ENCODE measurements around the gene NLGN1. TPM values are rescaled to one million over a fixed set of nuclear protein-coding genes. Genes with fewer than 3 reads are reported as not detected.

NLGN1 gene
- total and polyA plus RNA-seq, 12 donors: 0.88 to 19.9 (median 12.6) TPM

GRCh38 chr3:173617490-173617889 is 219.9 kb downstream of the NLGN1 start:
- ATAC-seq (peak; percentile 78 to 97 (median 93)), DNase-seq (peak; percentile 52 to 69)
- no peaks in the 10 kb centered on the region for H3K36me3 ChIP-seq
- no peak overlapping the region for H3K4me3 ChIP-seq
- peaks cover 0 to 21% (median 0%) of the 10 kb centered on the region in 9 donors for H3K4me1 ChIP-seq
- H3K9me3 ChIP-seq: peaks cover 0 to 2% (median 0%) of the 10 kb centered on the region in 11 donors
- TF ChIP-seq, protein P1, sequence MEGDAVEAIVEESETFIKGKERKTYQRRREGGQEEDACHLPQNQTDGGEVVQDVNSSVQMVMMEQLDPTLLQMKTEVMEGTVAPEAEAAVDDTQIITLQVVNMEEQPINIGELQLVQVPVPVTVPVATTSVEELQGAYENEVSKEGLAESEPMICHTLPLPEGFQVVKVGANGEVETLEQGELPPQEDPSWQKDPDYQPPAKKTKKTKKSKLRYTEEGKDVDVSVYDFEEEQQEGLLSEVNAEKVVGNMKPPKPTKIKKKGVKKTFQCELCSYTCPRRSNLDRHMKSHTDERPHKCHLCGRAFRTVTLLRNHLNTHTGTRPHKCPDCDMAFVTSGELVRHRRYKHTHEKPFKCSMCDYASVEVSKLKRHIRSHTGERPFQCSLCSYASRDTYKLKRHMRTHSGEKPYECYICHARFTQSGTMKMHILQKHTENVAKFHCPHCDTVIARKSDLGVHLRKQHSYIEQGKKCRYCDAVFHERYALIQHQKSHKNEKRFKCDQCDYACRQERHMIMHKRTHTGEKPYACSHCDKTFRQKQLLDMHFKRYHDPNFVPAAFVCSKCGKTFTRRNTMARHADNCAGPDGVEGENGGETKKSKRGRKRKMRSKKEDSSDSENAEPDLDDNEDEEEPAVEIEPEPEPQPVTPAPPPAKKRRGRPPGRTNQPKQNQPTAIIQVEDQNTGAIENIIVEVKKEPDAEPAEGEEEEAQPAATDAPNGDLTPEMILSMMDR (IDR thresholded peaks at IDR 0.05): no peak
- 43 to 47% methylated on average over 5 of the region's 5 CpGs for WGBS, 2 donors
- H3K27me3 ChIP-seq: no peaks in the 10 kb centered on the region
- intact Hi-C loops (cut with DNase I): loop anchor here in 2 of 10 donors (5.0 kb wide), 1 partner anchor 45 kb away; no protein-coding TSS in a partner anchor
- H3K27ac ChIP-seq: peak overlapping the region in 5 of 10 donors; percentile 51 to 63 (median 54)

DNA sequence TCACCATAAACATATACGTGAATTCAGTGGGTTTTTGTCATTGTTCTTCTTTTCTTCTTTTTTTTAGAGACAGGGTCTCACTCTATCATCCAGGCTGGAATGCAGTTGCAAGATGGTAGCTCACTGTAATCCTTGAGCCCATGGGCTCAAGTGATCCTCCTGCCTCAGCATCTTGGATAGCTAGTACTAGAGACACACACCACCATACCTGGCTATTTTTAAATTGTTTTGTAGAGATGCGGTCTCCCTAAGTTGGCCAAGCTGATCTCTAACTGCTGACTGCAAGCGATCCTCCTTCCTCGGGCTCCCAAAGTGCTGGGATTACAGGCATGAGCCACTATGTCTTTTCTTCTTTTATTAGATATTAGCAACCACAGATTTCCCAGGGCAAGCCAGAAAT is 220.6 kb downstream of the NLGN1 start:
- 58 to 64% methylated on average over 4 of the region's 4 CpGs for WGBS, 2 donors
- DNase-seq (no peak), ATAC-seq (peak in 5 of 8 donors; percentile 17 to 52 (median 37))
- Histone ChIP-seq H3K4me1 (peaks cover 0 to 21% (median 0%) of the 10 kb centered on the region in 9 donors), H3K9me3 (peaks cover 0 to 2% (median 0%) of the 10 kb centered on the region in 11 donors), H3K27ac (peak overlapping the region in 5 of 10 donors; percentile 51 to 63 (median 59)), H3K27me3 (no peaks in the 10 kb centered on the region), H3K4me3 (no peak overlapping the region), H3K36me3 (no peaks in the 10 kb centered on the region)
- TF ChIP-seq, protein P1 (IDR thresholded peaks at IDR 0.05): no peak
- intact Hi-C loops (cut with DNase I): loop anchor here in 2 of 10 donors (5.0 kb wide), 1 partner anchor 44 kb away; no protein-coding TSS in a partner anchor

- 22 to 41% methylated on average over 4 of the region's 4 CpGs for WGBS, 2 donors
- peaks cover 0 to 21% (median 0%) of the 10 kb centered on the region in 9 donors for H3K4me1 ChIP-seq
- ATAC-seq (peak in 7 of 8 donors; percentile 53 to 89 (median 79)), DNase-seq (peak; percentile 11 to 23)
- intact Hi-C loops (cut with DNase I): loop anchor here in 2 of 10 donors (5.0 kb wide), 1 partner anchor 44 kb away; no protein-coding TSS in a partner anchor
- peak overlapping the region in 4 of 10 donors; percentile 51 to 63 (median 60) for H3K27ac ChIP-seq
- TF ChIP-seq, protein P1 (IDR thresholded peaks at IDR 0.05): no peak
- H3K27me3 ChIP-seq: no peaks in the 10 kb centered on the region
- no peaks in the 10 kb centered on the region for H3K36me3 ChIP-seq
- H3K4me3 ChIP-seq: no peak overlapping the region
- H3K9me3 ChIP-seq: peaks cover 0 to 2% (median 0%) of the 10 kb centered on the region in 11 donors
Measured at GRCh38 chr3:173618703-173619102, 221.2 kb downstream of the NLGN1 start.

- intact Hi-C loops (cut with DNase I): no loop called here
- Histone ChIP-seq H3K9me3 (no peaks in the 10 kb centered on the region), H3K4me3 (no peak overlapping the region), H3K36me3 (no peaks in the 10 kb centered on the region), H3K27ac (no peak overlapping the region), H3K4me1 (peaks cover 0 to 21% (median 0%) of the 10 kb centered on the region in 9 donors), H3K27me3 (no peaks in the 10 kb centered on the region)
- no peak for ATAC-seq
- DNase-seq: no peak
- TF ChIP-seq, protein P1 (IDR thresholded peaks at IDR 0.05): no peak
- 86 to 95% methylated on average over 1 of the region's 1 CpG for WGBS, 2 donors
Measured at GRCh38 chr3:173622166-173622565, 224.6 kb downstream of the NLGN1 start.

Measured in heart right ventricle (tissue), 16 donors.